Peyer's patch (tissue), 4 donors: ENCODE results near the gene NOD1.

Source experiments
- POLR2A ChIP-seq, 2 donors: fragments of 450-650 bp; IDR thresholded peaks; one replicate each; pipeline ENCODE4 v1.5.1; 2017; ENCODE audit warnings: antibody characterized with exemption in 2 of 2, mild to moderate bottlenecking in 2 of 2, moderate library complexity in 2 of 2
- TF ChIP-seq, protein P1 (sequence below), 6 experiments: fragments of 450-650 bp in 4 of 6; fragments of 200-600 bp in 2 of 6; sonication (generic) in 1 of 6; IDR thresholded peaks; one replicate each; pipeline ENCODE4 v1.5.1; 2017 to 2019; ENCODE audit warnings: antibody characterized with exemption in 6 of 6, mild to moderate bottlenecking in 3 of 6, moderate library complexity in 1 of 6

DNA sequence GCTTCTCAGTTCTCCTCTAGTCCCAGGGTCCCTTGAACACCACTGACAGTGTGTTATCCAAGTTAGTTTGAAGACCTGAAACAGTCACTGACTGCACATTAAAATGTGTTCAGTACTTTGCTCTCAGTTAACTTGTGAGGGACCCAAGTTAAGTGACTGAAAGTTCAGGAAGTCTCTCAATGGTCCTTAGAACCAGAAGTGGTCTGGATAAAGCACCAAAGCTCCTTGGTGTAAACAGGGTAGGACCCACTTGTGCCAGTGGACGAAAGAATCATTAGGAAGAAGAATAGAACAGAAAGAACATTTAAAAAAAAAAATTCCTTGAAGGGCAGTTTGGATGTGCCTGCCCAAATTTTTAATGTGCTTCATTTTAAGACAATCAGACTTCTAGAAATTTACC, 45.1 kb downstream of the NOD1 start:
- TF ChIP-seq, protein P1, sequence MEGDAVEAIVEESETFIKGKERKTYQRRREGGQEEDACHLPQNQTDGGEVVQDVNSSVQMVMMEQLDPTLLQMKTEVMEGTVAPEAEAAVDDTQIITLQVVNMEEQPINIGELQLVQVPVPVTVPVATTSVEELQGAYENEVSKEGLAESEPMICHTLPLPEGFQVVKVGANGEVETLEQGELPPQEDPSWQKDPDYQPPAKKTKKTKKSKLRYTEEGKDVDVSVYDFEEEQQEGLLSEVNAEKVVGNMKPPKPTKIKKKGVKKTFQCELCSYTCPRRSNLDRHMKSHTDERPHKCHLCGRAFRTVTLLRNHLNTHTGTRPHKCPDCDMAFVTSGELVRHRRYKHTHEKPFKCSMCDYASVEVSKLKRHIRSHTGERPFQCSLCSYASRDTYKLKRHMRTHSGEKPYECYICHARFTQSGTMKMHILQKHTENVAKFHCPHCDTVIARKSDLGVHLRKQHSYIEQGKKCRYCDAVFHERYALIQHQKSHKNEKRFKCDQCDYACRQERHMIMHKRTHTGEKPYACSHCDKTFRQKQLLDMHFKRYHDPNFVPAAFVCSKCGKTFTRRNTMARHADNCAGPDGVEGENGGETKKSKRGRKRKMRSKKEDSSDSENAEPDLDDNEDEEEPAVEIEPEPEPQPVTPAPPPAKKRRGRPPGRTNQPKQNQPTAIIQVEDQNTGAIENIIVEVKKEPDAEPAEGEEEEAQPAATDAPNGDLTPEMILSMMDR (IDR thresholded peaks at IDR 0.05): no peak
- TF ChIP-seq POLR2A (IDR thresholded peaks at IDR 0.05): no peak
